ENCODE results near the gene GOSR1. TPM values are rescaled to one million over a fixed set of nuclear protein-coding genes. Genes with fewer than 3 reads are reported as not detected.
"Not testable (repeated sequence)": the region's sequence is repeated elsewhere in the genome, so short reads cannot be mapped to it uniquely, and the experiment has no call there.

GOSR1 gene
- total and polyA plus RNA-seq, 4 donors, result 29.0 to 39.8 (median 29.5) TPM

DNA sequence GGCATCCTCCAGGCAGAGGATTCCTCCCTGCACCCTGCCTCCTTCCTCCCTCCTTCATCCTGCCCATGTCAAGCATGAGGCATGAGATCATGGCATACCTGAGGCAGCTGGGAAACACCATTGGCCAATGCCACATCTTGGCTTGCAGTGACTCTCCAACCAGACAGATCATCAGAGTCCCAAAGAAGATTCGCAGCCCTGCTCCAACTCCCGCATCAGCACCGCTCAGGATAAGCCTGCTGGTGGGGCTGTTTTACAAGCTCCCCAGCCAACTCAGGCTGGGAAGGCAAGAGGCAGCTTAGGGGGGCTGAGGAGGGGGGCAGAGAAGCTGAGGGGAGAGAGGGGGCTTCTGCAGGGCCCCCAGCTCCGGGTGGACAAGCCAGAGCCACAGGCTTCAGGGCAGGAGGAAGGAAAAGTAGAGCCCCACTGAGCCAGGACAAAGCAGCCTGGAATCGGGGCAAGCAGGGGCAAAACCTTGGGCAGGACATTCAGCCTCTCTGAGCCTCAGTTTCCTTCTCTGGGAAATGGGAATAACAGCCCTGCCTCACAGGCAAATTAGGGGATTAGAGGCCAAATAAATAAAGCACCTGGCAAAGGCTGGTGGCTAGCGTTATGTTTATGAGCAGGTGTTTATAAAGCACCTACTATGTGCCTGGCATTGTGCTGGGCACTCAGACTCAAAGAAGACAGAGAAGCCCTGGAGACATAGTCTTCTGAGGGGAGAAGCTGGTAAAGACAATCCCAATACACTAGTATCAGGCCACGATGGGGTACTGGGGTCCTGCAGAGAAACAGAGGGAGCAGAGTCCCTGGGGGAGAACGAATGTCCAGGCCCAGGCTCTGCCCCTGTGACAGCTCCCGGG lies 88.1 kb downstream of the GOSR1 start:
- Histone ChIP-seq H3K9me3 (ENCODE audit: control insufficient read depth, insufficient read depth, low read length) (no peaks in the 10 kb centered on the region), H3K4me3 (ENCODE audit: low read depth, low read length) (no peak overlapping the region), H3K4me1 (ENCODE audit: control insufficient read depth, insufficient read depth, low read length) (no peaks in the 10 kb centered on the region), H3K36me3 (ENCODE audit: control insufficient read depth, insufficient read depth, low read length) (no peaks in the 10 kb centered on the region), H3K27me3 (ENCODE audit: control insufficient read depth, insufficient read depth, low read length) (no peaks in the 10 kb centered on the region), H3K27ac (ENCODE audit: low read depth, low read length) (no peak overlapping the region)
- WGBS (ENCODE audit: insufficient coverage), result 63% methylated on average over 8 of the region's 9 CpGs
- no peak for DNase-seq (ENCODE audit: low read depth in 4 of 6, low spot score in 6 of 6)

DNA sequence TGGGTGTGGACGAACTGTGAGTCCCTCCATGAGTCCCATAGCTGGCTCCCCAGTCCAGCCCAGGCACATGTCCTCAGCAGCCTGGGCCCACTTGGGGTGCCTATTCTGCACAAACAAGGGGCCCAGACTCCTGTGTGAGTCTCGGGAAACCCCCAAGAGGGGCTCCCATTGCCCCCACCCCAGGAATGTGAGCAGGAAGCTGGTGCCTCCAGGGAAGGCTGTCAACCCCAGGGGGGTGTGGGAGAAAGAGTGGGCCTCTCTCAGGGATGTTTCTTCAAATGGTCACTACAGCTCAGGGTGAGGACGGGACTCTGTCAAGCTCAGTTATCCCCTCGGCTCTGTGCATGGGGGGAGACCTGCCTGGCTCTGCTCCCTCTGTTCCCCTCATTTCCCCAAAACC lies 88.9 kb downstream of the GOSR1 start:
- DNase-seq (ENCODE audit: low read depth in 4 of 6, low spot score in 6 of 6), result not testable (repeated sequence)
- 33% methylated on average over 4 of the region's 4 CpGs for WGBS (ENCODE audit: insufficient coverage)

DNA sequence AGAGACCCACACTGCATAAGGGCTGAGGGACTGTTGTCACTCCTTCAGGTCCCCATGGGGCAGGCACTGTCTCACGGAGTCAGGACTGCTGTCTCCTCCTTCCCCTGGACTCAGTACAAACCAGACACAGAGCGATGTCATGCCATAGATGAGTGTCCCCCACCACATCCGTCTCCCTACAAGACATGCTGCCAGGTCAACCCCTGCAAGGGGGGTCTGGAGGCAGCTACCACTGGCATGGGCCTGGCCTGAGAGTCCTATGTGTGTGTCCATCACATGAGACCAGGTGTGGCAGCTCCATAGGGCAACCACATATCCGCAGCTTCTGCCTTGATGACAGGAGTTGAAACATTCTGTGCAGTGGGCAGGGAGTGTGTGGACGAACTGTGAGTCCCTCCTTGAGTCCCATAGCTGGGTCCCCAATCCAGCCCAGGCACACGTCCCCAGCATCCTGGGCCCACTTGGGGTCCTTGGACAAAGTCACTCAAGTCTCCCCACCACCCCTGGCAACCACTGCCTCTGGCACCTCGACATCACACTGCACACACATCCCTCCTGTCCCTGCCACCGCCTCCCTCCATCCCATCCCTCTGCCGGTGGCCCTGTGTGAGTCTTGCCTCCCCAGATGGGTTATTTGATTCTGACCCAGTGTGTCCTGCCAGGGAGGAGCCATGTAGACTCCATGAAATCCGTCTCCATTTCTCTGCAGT lies 89.5 kb downstream of the GOSR1 start:
- not testable (repeated sequence) for H3K27me3 ChIP-seq (ENCODE audit: control insufficient read depth, insufficient read depth, low read length); H3K36me3 ChIP-seq (ENCODE audit: control insufficient read depth, insufficient read depth, low read length); H3K9me3 ChIP-seq (ENCODE audit: control insufficient read depth, insufficient read depth, low read length); H3K4me1 ChIP-seq (ENCODE audit: control insufficient read depth, insufficient read depth, low read length); H3K4me3 ChIP-seq (ENCODE audit: low read depth, low read length); DNase-seq (ENCODE audit: low read depth in 4 of 6, low spot score in 6 of 6); H3K27ac ChIP-seq (ENCODE audit: low read depth, low read length)
- 72% methylated on average over 9 of the region's 10 CpGs for WGBS (ENCODE audit: insufficient coverage)

More for the DNA sequence above, 88.9 kb downstream of the GOSR1 start:
- not testable (repeated sequence) for H3K27ac ChIP-seq (ENCODE audit: low read depth, low read length); H3K9me3 ChIP-seq (ENCODE audit: control insufficient read depth, insufficient read depth, low read length); H3K27me3 ChIP-seq (ENCODE audit: control insufficient read depth, insufficient read depth, low read length); H3K36me3 ChIP-seq (ENCODE audit: control insufficient read depth, insufficient read depth, low read length); H3K4me3 ChIP-seq (ENCODE audit: low read depth, low read length); H3K4me1 ChIP-seq (ENCODE audit: control insufficient read depth, insufficient read depth, low read length)

DNA sequence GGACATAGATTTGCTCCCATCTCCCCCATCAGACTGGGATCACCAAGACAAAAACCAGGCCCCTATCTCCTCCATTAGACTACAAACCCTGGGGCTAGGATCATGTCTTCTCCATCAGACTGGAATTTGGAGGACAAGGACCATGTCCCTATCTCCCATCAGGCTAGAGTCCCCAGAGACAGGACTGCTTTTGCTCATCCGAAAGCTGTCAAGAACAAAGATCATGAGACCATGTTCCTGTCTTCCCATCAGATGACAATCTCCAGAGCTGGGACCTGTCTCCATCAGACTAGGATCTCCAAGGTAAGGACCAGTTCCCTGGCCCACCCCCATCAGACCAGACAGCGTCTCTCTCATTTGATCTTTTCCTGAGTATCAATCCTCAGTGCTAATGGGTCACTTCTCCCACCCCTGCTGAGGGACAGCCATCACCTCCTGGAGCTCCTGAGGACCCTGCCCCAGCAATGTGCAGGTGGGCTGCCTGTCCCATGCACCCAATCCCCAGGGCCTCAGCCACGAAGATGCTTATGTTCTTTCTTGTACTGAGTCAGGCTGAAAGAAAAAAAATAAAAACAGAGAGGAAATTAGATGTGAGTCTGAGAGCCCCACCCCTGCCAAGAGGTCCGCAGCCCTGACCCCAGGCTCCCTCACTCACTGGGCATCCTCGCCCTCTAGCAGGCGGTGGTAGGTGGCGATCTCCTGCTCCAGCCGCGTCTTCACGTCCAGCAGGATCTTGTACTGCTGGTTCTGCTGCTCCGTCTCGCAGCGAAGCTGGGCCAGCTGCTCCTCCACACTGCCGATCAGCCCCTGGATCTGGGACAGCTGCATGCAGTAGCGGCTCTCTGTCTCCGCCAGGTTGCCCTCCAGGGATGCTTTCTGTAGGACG lies 90.3 kb downstream of the GOSR1 start:
- DNase-seq (ENCODE audit: low read depth in 4 of 6, low spot score in 6 of 6), result no peak
- 87% methylated on average over 16 of the region's 17 CpGs for WGBS (ENCODE audit: insufficient coverage)
- H3K4me1 ChIP-seq (ENCODE audit: control insufficient read depth, insufficient read depth, low read length), result no peaks in the 10 kb centered on the region
- no peaks in the 10 kb centered on the region for H3K27me3 ChIP-seq (ENCODE audit: control insufficient read depth, insufficient read depth, low read length)
- H3K36me3 ChIP-seq (ENCODE audit: control insufficient read depth, insufficient read depth, low read length), result no peaks in the 10 kb centered on the region
- no peak overlapping the region for H3K4me3 ChIP-seq (ENCODE audit: low read depth, low read length)
- H3K9me3 ChIP-seq (ENCODE audit: control insufficient read depth, insufficient read depth, low read length), result no peaks in the 10 kb centered on the region
- no peak overlapping the region for H3K27ac ChIP-seq (ENCODE audit: low read depth, low read length)

DNA sequence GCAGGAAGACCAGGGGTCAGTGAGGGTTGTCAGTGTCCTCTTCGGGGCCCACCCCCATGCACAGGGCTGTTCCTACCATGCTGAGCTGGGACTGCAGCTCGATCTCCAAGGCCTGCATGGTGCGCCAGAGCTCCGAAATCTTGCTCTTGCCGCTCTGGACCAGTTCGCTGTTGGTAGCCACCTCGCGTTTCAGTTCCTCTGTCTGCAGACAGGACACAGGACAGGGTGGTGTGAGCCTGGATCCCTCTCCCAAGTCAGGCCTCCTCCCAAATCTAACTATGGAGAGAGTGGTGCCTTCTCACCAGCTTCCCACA lies 90.9 kb downstream of the GOSR1 start:
- no peak overlapping the region for H3K4me3 ChIP-seq (ENCODE audit: low read depth, low read length)
- DNase-seq (ENCODE audit: low read depth in 4 of 6, low spot score in 6 of 6), result no peak
- no peaks in the 10 kb centered on the region for H3K27me3 ChIP-seq (ENCODE audit: control insufficient read depth, insufficient read depth, low read length)
- no peak overlapping the region for H3K27ac ChIP-seq (ENCODE audit: low read depth, low read length)
- 90% methylated on average over 8 of the region's 8 CpGs for WGBS (ENCODE audit: insufficient coverage)
- H3K36me3 ChIP-seq (ENCODE audit: control insufficient read depth, insufficient read depth, low read length), result no peaks in the 10 kb centered on the region
- no peaks in the 10 kb centered on the region for H3K9me3 ChIP-seq (ENCODE audit: control insufficient read depth, insufficient read depth, low read length)
- no peaks in the 10 kb centered on the region for H3K4me1 ChIP-seq (ENCODE audit: control insufficient read depth, insufficient read depth, low read length)

DNA sequence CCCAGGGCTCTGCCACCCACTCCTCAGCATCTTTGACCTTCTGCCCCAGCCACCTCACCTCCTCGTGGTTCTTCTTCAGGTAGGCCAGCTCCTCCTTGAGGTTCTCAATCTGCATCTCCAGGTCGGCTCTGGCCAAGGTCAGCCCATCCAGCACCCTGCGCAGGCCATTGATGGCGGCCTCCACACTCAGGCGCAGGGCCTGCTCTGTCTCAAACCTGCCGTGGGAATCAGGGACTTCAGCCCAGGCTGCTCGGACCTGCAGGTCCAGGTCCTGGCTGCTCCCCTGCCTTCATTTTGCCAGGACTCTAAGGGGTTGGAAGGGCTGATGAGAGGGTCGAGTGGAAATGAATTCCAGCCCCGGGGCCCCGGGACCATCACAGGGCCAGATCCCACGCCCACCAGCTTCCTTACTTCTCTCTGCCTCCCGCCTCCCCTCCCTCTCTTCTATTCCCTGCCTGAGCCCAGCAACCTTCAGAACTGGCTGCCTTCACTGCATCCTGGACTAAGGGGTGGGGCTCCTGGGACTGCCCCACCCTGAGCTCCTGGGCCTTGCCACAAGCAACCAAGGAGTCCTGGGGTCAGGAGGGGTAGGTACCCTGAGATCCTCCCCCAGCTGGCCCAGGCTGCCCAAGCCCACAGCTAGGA lies 92.4 kb downstream of the GOSR1 start:
- not testable (repeated sequence) for H3K4me1 ChIP-seq (ENCODE audit: control insufficient read depth, insufficient read depth, low read length); H3K27me3 ChIP-seq (ENCODE audit: control insufficient read depth, insufficient read depth, low read length); H3K9me3 ChIP-seq (ENCODE audit: control insufficient read depth, insufficient read depth, low read length); H3K27ac ChIP-seq (ENCODE audit: low read depth, low read length); H3K4me3 ChIP-seq (ENCODE audit: low read depth, low read length); H3K36me3 ChIP-seq (ENCODE audit: control insufficient read depth, insufficient read depth, low read length); DNase-seq (ENCODE audit: low read depth in 4 of 6, low spot score in 6 of 6)
- 87% methylated on average over 7 of the region's 12 CpGs for WGBS (ENCODE audit: insufficient coverage)

DNA sequence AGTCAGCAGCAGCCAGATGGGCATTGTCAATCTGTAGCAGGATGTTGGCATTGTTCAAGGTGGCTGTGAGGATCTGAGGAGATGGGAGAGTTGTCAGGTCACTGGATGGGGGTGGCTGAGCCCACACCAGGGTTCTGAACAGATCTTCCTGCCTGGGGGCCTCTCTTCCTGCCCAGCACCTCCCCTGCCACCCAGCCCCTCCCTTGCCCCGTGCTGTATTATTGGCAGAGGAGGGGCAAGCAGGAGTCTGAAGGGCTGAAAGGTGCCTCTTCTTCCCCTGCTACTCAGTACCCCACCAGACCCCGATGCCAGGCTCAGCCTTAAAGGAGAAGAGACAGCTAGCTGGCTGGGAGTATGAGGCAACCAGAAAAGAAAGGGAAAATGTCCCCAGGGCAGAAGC lies 93.0 kb downstream of the GOSR1 start:
- no CpG with 5 or more reads among the region's 2 CpGs for WGBS (ENCODE audit: insufficient coverage)
- Histone ChIP-seq H3K27me3 (ENCODE audit: control insufficient read depth, insufficient read depth, low read length) (no peaks in the 10 kb centered on the region), H3K4me1 (ENCODE audit: control insufficient read depth, insufficient read depth, low read length) (no peaks in the 10 kb centered on the region), H3K27ac (ENCODE audit: low read depth, low read length) (no peak overlapping the region), H3K36me3 (ENCODE audit: control insufficient read depth, insufficient read depth, low read length) (no peaks in the 10 kb centered on the region), H3K4me3 (ENCODE audit: low read depth, low read length) (no peak overlapping the region), H3K9me3 (ENCODE audit: control insufficient read depth, insufficient read depth, low read length) (no peaks in the 10 kb centered on the region)
- no peak for DNase-seq (ENCODE audit: low read depth in 4 of 6, low spot score in 6 of 6)

DNA sequence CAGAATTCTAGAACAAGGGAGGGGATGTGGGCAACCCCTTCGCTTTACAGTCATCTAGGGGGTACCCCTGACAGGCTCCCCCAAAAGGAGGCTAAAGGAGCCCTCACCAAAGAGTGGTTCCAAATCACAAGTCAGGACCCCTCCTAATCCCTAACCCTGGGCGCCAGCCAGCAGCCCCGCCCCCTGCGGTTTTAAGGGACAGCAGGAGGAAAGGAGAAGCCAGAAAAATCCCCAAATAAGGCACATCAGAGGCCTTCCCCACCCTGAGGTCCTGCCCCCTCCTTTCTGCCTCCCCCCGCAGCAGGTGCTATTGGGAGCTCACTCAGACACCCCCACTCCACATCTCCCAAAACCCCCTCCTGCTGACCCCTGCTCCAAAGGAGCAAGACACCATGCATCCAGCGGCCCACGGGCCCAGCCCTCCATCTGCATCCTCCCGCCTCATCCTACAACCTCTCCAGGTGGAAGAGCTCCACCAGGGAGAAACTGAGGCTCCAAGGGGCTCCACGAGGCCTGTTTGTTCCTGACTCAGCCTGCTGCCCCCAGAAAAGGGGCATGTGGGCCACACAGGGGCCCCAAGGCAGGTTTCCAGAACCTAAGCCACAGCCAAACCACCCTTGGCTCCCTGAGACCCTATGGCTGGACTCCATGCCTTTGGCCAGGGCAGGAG lies 93.5 kb downstream of the GOSR1 start:
- no peak overlapping the region for H3K4me3 ChIP-seq (ENCODE audit: low read depth, low read length)
- 59% methylated on average over 7 of the region's 9 CpGs for WGBS (ENCODE audit: insufficient coverage)
- DNase-seq (ENCODE audit: low read depth in 4 of 6, low spot score in 6 of 6), result no peak
- no peak overlapping the region for H3K27ac ChIP-seq (ENCODE audit: low read depth, low read length)
- H3K4me1 ChIP-seq (ENCODE audit: control insufficient read depth, insufficient read depth, low read length), result no peaks in the 10 kb centered on the region
- H3K36me3 ChIP-seq (ENCODE audit: control insufficient read depth, insufficient read depth, low read length), result no peaks in the 10 kb centered on the region
- H3K9me3 ChIP-seq (ENCODE audit: control insufficient read depth, insufficient read depth, low read length), result no peaks in the 10 kb centered on the region
- H3K27me3 ChIP-seq (ENCODE audit: control insufficient read depth, insufficient read depth, low read length), result no peaks in the 10 kb centered on the region

DNA sequence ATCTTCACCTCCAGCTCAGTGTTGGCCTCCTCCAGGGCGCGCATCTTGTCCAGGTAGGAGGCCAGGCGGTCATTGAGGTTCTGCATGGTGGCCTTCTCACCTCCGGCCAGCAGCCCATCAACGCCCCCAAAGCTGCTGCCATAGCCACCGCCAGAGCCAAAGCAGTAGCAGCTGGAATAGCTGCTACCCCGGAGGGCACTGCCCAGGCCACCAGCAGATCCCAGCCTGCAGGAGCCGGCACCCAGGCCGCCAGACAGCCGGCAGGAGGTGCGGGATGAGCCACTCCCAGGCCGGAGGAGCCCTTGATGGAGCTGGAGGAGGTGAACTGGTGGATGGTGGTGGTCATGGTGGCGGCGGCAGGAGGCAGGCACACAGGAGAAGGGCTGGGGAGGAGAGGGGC lies 94.2 kb downstream of the GOSR1 start:
- 96% methylated on average over 14 of the region's 14 CpGs for WGBS (ENCODE audit: insufficient coverage)
- not testable (repeated sequence) for DNase-seq (ENCODE audit: low read depth in 4 of 6, low spot score in 6 of 6); H3K4me3 ChIP-seq (ENCODE audit: low read depth, low read length); H3K4me1 ChIP-seq (ENCODE audit: control insufficient read depth, insufficient read depth, low read length); H3K9me3 ChIP-seq (ENCODE audit: control insufficient read depth, insufficient read depth, low read length); H3K36me3 ChIP-seq (ENCODE audit: control insufficient read depth, insufficient read depth, low read length); H3K27ac ChIP-seq (ENCODE audit: low read depth, low read length); H3K27me3 ChIP-seq (ENCODE audit: control insufficient read depth, insufficient read depth, low read length)
